ENCODE results near the gene DPP6. TPM values are rescaled to one million over a fixed set of nuclear protein-coding genes. Genes with fewer than 3 reads are reported as not detected.

Gene DPP6
- polyA plus RNA-seq, 1 of the 3 experiments (the other 2 are of a cell fraction), result not detected

DNA sequence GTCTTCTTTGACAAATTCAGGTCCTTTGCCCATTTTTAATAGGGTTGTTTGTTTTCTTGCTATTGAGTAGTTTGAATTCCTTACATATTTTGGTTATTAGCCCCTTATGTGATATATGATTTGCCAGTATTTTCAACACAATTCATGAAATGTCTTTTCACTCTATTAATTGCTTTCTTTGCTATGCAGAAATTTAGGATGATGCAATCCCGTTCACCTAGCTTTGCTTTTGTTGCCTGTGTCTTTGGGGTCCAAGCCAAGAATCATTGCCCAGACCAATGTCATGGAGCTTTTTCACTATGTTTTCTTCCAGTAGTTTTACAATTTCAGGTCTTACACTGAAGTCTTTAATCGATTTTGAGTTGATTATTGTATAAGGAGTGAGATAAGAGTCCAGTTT lies 796.3 kb downstream of the DPP6 start:
- CTCF ChIA-PET, result interaction anchor here (0.8 to 3.0 kb wide), 4 partner anchors 11 to 668 kb away, joined by 3 to 11 read pairs (median 4); no protein-coding TSS in a partner anchor
- H3K9me2 ChIP-seq, result no peaks in the 10 kb centered on the region
- H4K20me1 ChIP-seq (ENCODE audit: insufficient read depth), result no peaks in the 10 kb centered on the region
- no peaks in the 10 kb centered on the region for H3F3A ChIP-seq (replicated peaks; ENCODE audit: insufficient read depth)
- no peaks in the 10 kb centered on the region for H3K27me3 ChIP-seq (ENCODE audit: insufficient read depth)
- 3% methylated on average over 2 of the region's 2 CpGs for WGBS (ENCODE audit: low lambda C conversion rate)
- no peak overlapping the region for H3K27ac ChIP-seq (ENCODE audit: low read depth in 2 of 2, low read length in 1 of 2)
- POLR2A ChIA-PET, result interaction anchor here (0.7 kb wide), 1 partner anchor 1688 kb away, joined by 3 read pairs; no protein-coding TSS in a partner anchor
- peaks cover 0 to 4% of the 10 kb centered on the region in 2 experiments; a peak in 2 of 4 replicates for H3K4me1 ChIP-seq (ENCODE audit: control insufficient read depth in 1 of 2, insufficient read depth in 2 of 2, low read depth in 1 of 2, low read length in 1 of 2)
- TF ChIP-seq MXI1 (IDR thresholded peaks at IDR 0.05; ENCODE audit: low read depth, low read length) (no peak), RFX5 (IDR thresholded peaks at IDR 0.05; ENCODE audit: low read length) (no peak), ELF1 (IDR thresholded peaks at IDR 0.05) (no peak), SMC3 (IDR thresholded peaks at IDR 0.05; ENCODE audit: low read depth, low read length) (no peak), NFIC (IDR thresholded peaks at IDR 0.05; ENCODE audit: borderline replicate concordance) (no peak), FOSL2 (IDR thresholded peaks at IDR 0.05; ENCODE audit: borderline replicate concordance, low read depth) (no peak), YY1 (IDR thresholded peaks at IDR 0.05; ENCODE audit: low read depth) (no peak), CHD2 (IDR thresholded peaks at IDR 0.05; ENCODE audit: low read length, partially characterized antibody) (no peak), MAX (IDR thresholded peaks at IDR 0.05; ENCODE audit: low read depth) (no peak)
- H3K79me2 ChIP-seq (ENCODE audit: insufficient read depth), result no peaks in the 10 kb centered on the region
- H3K9me3 ChIP-seq, result peaks cover 18% of the 10 kb centered on the region
- DNase-seq, result no peak
- H3K4me3 ChIP-seq (ENCODE audit: low read depth in 2 of 2, low read length in 1 of 2), result no peak overlapping the region
- H3K4me2 ChIP-seq, result no peak overlapping the region
- no peak overlapping the region for H3K9ac ChIP-seq
- no peak overlapping the region for H2AFZ ChIP-seq (ENCODE audit: low read depth)
- no peaks in the 10 kb centered on the region for H3K36me3 ChIP-seq (replicated peaks in 1 of 2; ENCODE audit: control insufficient read depth in 1 of 2, insufficient read depth in 2 of 2, low read length in 1 of 2)

GRCh38 chr7:154852205-154852604 lies 800.0 kb downstream of the DPP6 start:
- WGBS (ENCODE audit: low lambda C conversion rate), result 29% methylated on average over 4 of the region's 4 CpGs
- Histone ChIP-seq H3K9me3 (peaks cover 8% of the 10 kb centered on the region), H3K9me2 (no peaks in the 10 kb centered on the region), H3F3A (replicated peaks; ENCODE audit: insufficient read depth) (no peaks in the 10 kb centered on the region), H3K4me3 (ENCODE audit: low read depth in 2 of 2, low read length in 1 of 2) (no peak overlapping the region), H3K9ac (no peak overlapping the region), H4K20me1 (ENCODE audit: insufficient read depth) (no peaks in the 10 kb centered on the region), H3K4me2 (no peak overlapping the region), H2AFZ (ENCODE audit: low read depth) (no peak overlapping the region), H3K27ac (ENCODE audit: low read depth in 2 of 2, low read length in 1 of 2) (no peak overlapping the region), H3K27me3 (ENCODE audit: insufficient read depth) (no peaks in the 10 kb centered on the region), H3K36me3 (replicated peaks in 1 of 2; ENCODE audit: control insufficient read depth in 1 of 2, insufficient read depth in 2 of 2, low read length in 1 of 2) (no peaks in the 10 kb centered on the region), H3K4me1 (ENCODE audit: control insufficient read depth in 1 of 2, insufficient read depth in 2 of 2, low read depth in 1 of 2, low read length in 1 of 2) (no peaks in the 10 kb centered on the region), H3K79me2 (ENCODE audit: insufficient read depth) (no peaks in the 10 kb centered on the region)
- CTCF ChIA-PET, result interaction anchor here (0.5 to 1.1 kb wide), 4 partner anchors 9 to 61 kb away, joined by 3 read pairs; no protein-coding TSS in a partner anchor
- TF ChIP-seq FOSL2 (IDR thresholded peaks at IDR 0.05; ENCODE audit: borderline replicate concordance, low read depth) (no peak), FOXM1 (IDR thresholded peaks at IDR 0.05; ENCODE audit: low read depth) (no peak), MXI1 (IDR thresholded peaks at IDR 0.05; ENCODE audit: low read depth, low read length) (no peak), GABPA (IDR thresholded peaks at IDR 0.05; ENCODE audit: low read depth) (no peak), USF2 (IDR thresholded peaks at IDR 0.05; ENCODE audit: borderline replicate concordance, low read depth, low read length) (no peak), SIN3A (IDR thresholded peaks at IDR 0.05; ENCODE audit: borderline replicate concordance, low read depth, low read length) (no peak)
- DNase-seq, result no peak
- POLR2A ChIA-PET, result no interaction called here
